WI38 (cell line): ENCODE measurements around the gene DNAJA1.
"Not testable (repeated sequence)": the region's sequence is repeated elsewhere in the genome, so short reads cannot be mapped to it uniquely, and the experiment has no call there.

ENCODE experiments used
- H3K4me3 ChIP-seq: 2 replicates; pipeline ENCODE4 v1.5.1; 2011; ENCODE audit warnings: low read depth, mild to moderate bottlenecking, control low read depth, low read length
- CTCF ChIP-seq: IDR thresholded peaks from 2 replicates; pipeline ENCODE4 v1.5.1; 2012; ENCODE audit warnings: low read depth, mild to moderate bottlenecking, control low read depth, low read length

The DNAJA1 gene

GRCh38 chr9:33068991-33069390 lies 43.9 kb downstream of the DNAJA1 start:
- no peak for TF ChIP-seq CTCF

GRCh38 chr9:33076046-33077004 lies 51.3 kb downstream of the DNAJA1 start, which contains the start of gene SMU1:
Gene SMU1 (minus strand): TSS chr9:33076674. CDS start chr9:33076608, 66 bp downstream.
- peak within 1 kb of the TSS; percentile 97 for H3K4me3 ChIP-seq
- TF ChIP-seq CTCF: no peak

More at GRCh38 chr9:33068991-33069390, 43.9 kb downstream of the DNAJA1 start:
- H3K4me3 ChIP-seq: no peak overlapping the region

GRCh38 chr9:33080534-33080933 lies 55.5 kb downstream of the DNAJA1 start:
- TF ChIP-seq CTCF: no peak
- no peak overlapping the region for H3K4me3 ChIP-seq

GRCh38 chr9:33081128-33081851 lies 56.2 kb downstream of the DNAJA1 start:
- no peak overlapping the region; the same call in 1 of the 2 replicates for H3K4me3 ChIP-seq
- peak; percentile 60 for TF ChIP-seq CTCF

- no peak for TF ChIP-seq CTCF
- H3K4me3 ChIP-seq: no peak overlapping the region
These were observed 57.1 kb downstream of the DNAJA1 start for GRCh38 chr9:33082128-33082527.

- no peak for TF ChIP-seq CTCF
These were observed 57.7 kb downstream of the DNAJA1 start for GRCh38 chr9:33082538-33083326.

GRCh38 chr9:33085672-33086071 lies 60.6 kb downstream of the DNAJA1 start:
- not testable (repeated sequence) for H3K4me3 ChIP-seq

More at GRCh38 chr9:33082538-33083326, 57.7 kb downstream of the DNAJA1 start:
- no peak overlapping the region for H3K4me3 ChIP-seq
